Epithelial cell of proximal tubule (primary cell): ENCODE measurements around the gene RIN3. TPM values are rescaled to one million over a fixed set of nuclear protein-coding genes. Genes with fewer than 3 reads are reported as not detected.

ENCODE experiments used
- DNase-seq: peaks from one replicate; pipeline ENCODE4 v3.0.0-alpha.2; 2011; ENCODE audit warnings: low read depth
- H3K4me3 ChIP-seq: 2 replicates; pipeline ENCODE4 v1.5.1; 2011; ENCODE audit warnings: low read depth, mild to moderate bottlenecking, low read length
- CTCF ChIP-seq: conservative IDR thresholded peaks from 2 replicates; pipeline ENCODE4 v1.5.1; 2012; ENCODE audit warnings: low read depth, mild to moderate bottlenecking, low read length
- total RNA-seq: library from RNA; depleted of rRNA; stranded (reverse); fragments of >200 nt; gene quantifications from 2 replicates; pipeline ENCODE4 v1.2.3, GENCODE V29; 2015

The RIN3 gene
- total RNA-seq, 1 donor from 2014 or later: 7.4 TPM

GRCh38 chr14:92486881-92487280, 26.7 kb upstream of the RIN3 start:
- no peak for TF ChIP-seq CTCF
- no peak for DNase-seq
- H3K4me3 ChIP-seq: no peak overlapping the region

- DNase-seq: no peak
- TF ChIP-seq CTCF: no peak
- H3K4me3 ChIP-seq: no peak overlapping the region
Observed at GRCh38 chr14:92487513-92488133, 26.0 kb upstream of the RIN3 start.

GRCh38 chr14:92489394-92490238, 24.0 kb upstream of the RIN3 start:
- no peak for TF ChIP-seq CTCF
- H3K4me3 ChIP-seq: no peak overlapping the region

GRCh38 chr14:92490239-92490959, 23.2 kb upstream of the RIN3 start:
- no peak for TF ChIP-seq CTCF
- DNase-seq: no peak

More at GRCh38 chr14:92489394-92490238, 24.0 kb upstream of the RIN3 start:
- DNase-seq: no peak

GRCh38 chr14:92491782-92492181, 21.8 kb upstream of the RIN3 start:
- DNase-seq: no peak

More at GRCh38 chr14:92490239-92490959, 23.2 kb upstream of the RIN3 start:
- no peak overlapping the region for H3K4me3 ChIP-seq

GRCh38 chr14:92492258-92492657, 21.3 kb upstream of the RIN3 start:
- no peak for DNase-seq
- TF ChIP-seq CTCF: no peak
- H3K4me3 ChIP-seq: no peak overlapping the region

More at GRCh38 chr14:92491782-92492181, 21.8 kb upstream of the RIN3 start:
- H3K4me3 ChIP-seq: no peak overlapping the region
- TF ChIP-seq CTCF: no peak
